T1000 (cell line): ENCODE data around the gene SEMA7A.
"Not testable (repeated sequence)": the region's sequence is repeated elsewhere in the genome, so short reads cannot be mapped to it uniquely, and the experiment has no call there.

Experiments
- DNase-seq: peaks from one replicate; lab custom pipeline; 2025; ENCODE audit warnings: mixed read lengths; lab: John Stamatoyannopoulos, UW

The SEMA7A gene

DNA sequence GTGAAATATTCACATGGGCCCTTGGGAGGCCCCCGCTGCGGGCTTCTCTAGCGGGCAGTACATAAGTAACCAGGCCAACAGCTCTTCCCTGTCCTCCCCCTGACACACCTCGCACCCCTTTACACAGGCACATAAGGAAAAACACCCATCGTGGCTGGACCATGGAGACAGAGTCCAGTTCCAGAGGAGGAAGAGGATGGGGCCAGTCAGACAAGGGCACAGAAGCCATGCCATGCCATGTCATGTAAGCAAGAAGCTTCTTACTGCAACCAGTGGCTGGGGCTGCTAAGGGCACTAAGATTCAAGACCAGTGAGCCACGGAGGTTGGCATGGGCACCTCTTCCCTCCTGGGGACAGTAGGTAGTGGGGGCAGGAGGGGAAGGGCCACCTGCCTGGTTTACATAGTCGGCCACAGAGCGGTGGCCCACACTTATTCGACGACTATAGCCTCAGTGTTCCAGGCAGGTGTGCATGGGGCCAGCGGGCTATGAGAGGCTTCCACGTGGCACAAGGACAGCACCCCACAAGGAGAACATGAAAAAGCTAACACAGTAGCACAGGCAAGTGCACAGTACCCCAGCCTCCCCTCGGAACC, 60.6 kb downstream of the SEMA7A start:
- no peak for DNase-seq

DNA sequence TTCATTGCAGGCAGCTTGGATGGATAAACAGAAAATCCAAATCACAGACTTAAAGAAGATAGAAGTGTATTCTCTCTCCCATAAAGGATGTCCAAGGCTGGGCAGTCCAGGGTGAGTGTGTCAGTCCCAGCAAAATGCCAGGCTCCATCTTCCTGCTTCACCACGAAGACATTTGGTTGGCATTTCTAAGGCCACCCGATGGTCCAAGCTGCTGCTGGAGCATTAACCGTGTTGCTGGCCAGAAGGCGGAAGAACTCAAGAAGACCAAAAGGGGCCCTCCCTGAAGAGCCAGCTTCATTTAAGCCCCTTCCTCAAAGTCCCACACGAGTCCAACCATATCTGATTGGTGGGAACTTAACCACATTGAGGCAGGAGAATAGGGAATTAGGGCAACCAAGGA, 63.3 kb downstream of the SEMA7A start:
- no peak for DNase-seq

DNA sequence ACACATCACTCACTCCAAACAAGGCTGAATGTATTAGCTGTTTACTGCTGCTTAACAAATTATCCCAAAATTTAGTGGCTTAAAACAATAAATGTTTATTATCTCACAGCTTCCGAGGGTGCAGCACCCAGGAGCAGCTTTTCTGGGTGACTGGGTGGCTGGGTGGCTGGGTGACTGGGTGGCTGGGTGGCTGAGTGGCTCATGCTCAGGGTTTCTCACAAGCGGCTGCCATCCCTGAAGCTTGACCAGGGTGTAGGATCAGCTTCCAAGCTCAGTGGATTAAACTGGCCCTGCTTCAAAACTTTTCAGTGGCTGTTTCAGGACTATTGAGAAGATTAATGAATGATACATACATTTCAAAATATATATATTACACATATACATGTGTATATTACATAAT, 64.0 kb downstream of the SEMA7A start:
- DNase-seq, result no peak

DNA sequence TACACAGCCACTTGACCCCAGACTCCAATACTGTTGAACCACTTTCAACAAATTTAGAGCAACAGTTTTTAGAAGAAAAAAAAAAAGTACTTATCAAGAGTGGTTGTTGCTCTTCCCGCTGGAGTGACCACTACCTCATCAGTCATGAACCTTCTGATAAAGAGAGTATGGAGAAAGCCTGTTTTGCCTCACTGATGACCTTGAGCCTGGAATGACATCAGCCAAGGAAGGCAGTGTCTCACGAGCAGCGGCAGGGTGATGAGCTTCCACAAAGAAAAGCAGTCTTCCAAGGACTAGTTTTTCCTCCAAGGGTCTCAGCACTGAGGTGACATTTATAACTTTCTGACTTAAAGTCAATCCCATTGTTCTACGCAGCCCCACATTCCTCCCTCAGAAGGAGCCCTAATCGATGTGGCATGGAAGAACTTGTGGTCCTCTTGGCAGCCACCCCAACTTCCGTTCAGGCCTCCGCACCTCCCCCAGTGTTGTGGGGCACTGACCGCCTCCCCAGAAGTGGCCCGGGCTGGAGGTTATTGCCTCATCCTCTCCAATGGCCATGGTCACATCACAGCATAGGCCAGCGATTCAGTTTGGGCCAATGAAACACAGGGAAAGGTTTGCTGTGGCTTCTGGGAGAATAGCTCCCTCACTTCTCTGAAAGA, 64.5 kb downstream of the SEMA7A start:
- DNase-seq, result no peak

DNA sequence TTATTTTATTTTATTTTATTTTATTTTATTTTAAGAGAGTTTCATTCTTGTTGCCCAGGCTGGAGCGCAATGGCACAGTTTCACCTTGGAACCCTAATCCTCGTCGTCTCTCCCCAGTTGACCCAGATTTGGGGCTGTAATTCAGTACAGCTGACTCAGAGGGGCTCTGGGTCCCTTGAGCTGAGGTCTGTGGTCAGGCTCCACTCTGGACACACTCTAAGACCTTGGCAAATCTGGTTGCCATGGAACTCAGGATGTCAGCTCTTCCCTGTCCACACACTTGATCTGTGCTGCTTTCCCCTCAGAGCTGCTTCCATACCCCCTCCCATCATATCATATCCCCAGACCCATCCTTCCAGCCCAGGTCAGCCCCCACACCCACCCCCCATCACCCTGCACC, 65.6 kb downstream of the SEMA7A start:
- DNase-seq, result no peak

DNA sequence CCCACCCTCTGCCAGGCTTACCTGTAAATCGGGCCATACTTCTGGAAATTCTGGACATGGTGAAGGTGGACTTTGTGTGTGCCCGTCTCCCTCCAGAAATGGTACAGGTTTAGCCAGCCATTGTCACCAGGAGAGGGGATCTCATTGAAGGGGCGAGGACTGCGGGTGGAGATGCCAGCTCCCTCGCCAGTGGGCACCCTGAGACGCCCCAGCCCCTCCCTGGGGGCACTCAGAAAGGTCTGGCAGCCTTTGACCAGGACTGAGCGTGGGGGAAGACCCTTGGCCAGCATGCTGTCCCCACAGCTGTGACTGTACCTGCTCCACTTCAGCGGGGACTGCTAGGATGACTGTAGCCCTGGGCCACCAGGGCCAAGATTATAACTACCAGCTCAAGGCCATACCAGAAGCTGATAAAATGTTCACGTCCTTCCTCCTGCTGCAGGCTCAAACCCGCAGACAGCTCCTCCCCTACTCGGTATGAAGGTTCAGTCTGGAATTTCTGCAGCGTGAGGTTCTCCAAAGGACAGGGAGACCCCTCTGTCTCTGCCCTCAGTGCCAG, 66.4 kb downstream of the SEMA7A start, which contains the start of gene CYP11A1:
Gene CYP11A1 (minus strand): TSS at position 351 of the 559 bp plus-strand sequence. CDS start 61 bp downstream, at position 290.
- no peak for DNase-seq

DNA sequence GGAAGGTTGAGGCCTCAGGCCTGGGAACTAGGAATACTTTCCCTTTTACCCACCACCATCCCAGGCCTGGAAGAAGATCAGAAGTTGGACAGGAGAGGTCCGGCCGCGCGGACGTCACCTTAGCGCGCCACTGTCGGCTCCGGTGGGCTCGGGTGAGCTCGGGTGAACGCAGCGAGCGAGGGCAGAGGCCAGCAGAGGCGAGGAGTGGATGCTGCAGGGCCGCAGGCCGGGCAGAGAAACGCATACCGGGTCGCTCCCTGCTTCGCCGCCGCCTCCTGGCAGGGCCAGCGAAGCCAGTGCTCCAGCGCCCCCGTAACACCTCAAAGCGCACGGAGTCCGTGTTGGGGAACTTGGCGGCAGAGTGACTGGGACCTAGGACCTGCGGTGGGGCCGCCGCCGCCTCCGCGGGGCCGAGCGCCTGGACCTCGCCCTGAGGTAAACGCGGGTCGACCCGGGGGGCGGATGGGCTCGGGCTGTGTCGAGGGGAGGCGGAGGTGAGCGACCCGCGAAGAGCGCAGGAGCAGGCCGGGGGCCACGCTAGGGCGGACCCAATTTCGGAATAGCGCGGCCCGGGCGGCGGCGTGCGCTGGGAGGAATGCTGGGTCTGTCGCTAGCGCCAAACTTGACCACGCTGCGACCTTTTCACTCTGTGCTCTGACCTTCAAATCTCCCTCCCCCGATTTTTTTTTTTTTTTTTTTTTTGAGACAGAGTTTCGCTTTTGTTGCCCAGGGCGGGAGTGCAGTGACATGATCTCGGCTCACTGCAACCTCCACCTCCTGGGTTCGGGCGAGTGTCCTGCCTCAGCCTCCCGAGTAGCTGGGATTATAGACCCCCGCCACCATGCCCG, 67.9 kb downstream of the SEMA7A start:
- DNase-seq, result no peak

DNA sequence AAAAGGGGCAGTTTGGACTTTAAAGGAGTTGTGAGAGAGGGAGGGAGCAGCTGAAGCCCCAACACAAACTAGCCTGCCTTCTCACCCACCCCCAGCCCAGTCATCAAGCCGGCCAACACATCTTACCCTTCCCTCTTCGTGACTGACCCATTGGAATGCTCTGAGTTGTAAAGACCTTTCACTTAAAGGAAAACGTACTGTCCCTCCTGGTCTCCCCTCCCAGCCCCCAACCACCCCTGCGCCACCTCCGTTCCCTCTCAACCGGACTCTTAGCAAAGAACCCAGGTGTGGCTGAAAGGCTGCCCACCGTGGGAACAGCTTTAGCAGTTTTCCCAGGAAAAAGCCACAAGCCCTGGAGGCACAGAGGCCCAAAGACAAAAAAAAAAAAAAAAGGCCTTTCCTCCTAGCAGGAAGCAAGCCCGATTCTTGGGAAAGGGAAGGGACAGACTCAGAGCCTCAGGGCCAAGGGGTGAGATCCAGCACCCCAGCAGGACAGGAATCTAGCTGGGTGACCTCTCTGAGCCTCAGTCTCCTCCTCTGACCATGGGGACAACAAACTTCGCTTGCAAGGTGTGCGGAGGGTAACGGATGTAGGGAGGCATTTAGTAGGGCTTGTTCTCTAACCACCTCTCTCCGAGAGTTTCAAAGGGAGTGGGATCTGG, 68.7 kb downstream of the SEMA7A start:
- DNase-seq, result no peak

DNA sequence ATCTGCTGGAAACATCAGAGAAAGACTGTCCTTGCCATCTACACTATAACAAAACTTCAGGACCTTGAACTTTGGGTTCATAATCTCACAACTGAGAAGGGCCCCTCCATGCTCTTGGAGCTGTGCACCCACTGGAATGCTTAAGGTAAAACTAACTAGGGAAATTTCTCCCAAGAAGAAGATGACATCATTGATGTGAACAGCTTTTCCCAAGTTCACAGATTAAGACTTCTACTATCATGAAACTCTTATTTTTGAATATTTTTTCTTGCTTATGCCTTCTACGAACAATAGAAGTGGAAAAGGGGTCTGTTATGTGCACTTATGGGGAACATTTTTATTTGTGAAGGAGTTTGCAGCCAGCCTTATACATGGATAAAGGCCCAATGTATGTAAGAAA, 71.3 kb downstream of the SEMA7A start:
- DNase-seq, result no peak

DNA sequence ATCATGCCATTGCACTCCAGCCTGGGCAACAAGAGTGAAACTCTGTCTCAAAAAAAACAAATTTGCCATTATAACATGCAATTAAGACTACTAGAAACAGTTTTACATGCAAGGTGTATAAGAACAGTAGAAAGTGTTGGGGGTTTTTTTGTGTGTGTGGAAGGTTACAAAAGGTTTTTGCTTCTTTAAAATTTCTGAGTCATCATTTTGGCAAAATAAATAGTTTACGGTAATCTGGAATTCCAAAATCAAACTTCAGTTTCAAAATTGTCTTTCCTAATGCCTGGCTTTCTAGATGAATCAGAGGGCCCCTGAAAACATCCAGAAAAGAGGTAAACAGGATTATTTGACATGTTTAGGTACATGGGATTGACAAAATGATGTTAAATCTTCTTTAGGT, 72.9 kb downstream of the SEMA7A start:
- not testable (repeated sequence) for DNase-seq

DNA sequence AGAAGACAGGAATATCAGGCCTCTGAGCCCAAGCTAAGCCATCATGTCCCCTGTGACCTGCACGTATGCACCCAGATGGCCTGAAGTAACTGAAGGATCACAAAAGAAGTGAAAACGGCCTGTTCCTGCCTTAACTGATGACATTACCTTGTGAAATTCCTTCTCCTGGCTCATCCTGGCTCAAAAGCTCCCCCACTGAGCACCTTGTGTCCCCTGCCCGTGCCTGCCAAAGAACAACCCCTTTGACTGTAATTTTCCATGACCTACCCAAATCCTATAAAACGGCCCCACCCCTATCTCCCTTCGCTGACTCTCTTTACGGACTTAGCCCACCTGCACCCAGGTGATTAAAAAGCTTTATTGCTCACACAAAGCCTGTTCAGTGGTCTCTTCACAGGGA, 74.4 kb downstream of the SEMA7A start:
- DNase-seq, result not testable (repeated sequence)
